ENCODE measurements around the gene ZNRF3. TPM values are rescaled to one million over a fixed set of nuclear protein-coding genes. Genes with fewer than 3 reads are reported as not detected.
"Not testable (repeated sequence)": the region's sequence is repeated elsewhere in the genome, so short reads cannot be mapped to it uniquely, and the experiment has no call there.

The ZNRF3 gene
- total RNA-seq, 1 donor from 2014 or later = 6.4 TPM

DNA sequence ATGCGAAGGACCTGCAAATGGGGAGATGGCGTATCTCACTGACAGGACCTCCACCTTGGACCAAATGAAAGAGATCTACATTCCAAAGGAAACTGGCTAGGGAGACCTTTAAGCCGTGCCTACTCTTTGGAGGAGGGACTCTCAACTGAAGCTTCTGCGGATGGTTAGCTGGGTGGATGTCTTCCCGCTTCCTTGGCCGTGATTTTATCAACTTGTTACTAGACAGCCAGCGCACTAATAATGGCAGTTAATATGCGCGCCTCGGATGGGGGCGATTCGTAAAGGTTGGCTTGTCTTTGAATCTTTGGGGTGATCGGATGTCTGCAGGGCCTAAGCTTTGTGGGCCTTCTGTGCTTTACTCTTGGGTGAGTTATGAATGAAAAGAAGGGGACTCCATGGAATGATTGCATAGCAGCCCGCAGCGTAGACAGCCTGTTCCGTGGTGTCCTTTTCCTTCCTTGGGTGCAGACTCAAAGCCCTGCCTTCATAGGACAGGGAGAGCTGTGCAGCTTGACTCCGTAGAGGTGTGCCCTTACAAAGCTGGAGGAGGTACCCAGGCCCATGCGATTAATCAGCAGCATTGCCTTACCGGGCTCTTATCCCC lies 1.5 kb downstream of the ZNRF3 start:
- no peak for ATAC-seq

DNA sequence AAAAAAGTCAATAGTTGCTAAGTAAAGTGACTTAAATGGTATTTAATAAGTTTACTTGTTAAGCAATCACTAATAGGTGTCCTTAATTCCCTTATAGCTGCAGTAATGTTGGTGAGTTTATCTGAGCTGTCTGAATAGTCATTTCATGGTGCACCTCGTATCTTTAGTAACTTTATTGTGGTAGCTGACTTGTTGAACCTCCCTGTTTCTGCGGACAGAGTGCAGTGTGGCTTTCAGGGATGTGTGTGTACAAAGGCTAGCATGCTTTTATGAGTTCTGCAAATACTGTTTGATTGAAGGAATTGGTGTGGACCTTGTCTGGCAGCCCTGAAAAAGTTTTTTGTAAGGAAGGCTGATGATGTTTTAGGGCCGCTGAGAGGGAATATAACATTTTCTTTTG lies 2.6 kb downstream of the ZNRF3 start:
- no peak for ATAC-seq

DNA sequence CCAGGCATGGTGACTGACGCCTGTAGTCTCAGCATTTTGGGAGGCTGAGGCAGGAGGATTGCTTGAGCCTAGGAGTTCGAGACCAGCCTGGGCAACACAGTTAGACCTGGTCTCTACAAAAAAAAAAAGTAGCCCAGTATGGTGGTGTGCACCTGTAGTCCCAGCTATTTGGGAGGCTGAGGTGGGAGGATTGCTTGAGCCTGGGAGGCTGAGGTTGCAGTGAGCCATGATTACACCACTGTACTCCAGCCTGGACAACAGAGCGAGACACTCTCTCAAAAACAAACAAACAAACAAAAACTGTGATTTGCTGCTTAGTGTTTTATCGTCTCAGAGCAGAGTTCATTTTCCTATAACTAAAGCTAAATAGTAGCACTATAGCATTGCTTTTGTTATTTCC lies 3.3 kb downstream of the ZNRF3 start:
- not testable (repeated sequence) for ATAC-seq

DNA sequence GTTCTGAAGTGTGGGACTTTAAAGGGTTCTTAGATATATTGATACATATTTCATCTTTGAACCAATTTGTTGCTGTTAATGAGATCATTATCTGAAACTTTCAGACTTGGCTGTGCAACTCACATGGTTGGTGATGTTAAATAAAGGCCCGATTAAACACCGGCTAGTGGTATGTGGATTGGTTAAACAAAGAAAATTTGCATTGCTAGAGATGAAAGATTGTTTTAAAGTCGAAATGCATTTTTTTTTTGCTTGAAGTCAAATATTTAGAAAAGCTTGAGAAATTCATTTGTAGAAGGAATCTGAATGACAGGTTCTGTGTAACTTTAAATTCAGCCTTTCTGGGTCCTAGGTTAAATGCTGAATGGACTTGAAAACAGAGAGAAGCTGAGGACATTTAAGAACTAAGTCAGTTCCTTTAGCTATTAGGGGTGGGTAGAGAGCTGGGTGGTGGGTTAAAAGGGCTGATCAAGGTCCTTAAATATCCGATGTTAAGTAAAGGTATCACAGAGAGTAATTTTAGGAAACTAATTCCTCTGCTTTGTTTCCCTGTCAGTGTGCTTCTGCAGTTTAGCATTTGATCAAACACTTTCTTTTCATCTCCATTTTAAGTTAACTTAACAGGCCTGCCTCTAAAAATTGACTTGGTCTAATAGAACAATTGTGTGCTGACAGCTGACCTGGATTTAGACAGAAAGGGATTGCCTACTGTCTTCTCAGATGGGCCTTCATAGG lies 4.5 kb downstream of the ZNRF3 start:
- no peak for ATAC-seq

DNA sequence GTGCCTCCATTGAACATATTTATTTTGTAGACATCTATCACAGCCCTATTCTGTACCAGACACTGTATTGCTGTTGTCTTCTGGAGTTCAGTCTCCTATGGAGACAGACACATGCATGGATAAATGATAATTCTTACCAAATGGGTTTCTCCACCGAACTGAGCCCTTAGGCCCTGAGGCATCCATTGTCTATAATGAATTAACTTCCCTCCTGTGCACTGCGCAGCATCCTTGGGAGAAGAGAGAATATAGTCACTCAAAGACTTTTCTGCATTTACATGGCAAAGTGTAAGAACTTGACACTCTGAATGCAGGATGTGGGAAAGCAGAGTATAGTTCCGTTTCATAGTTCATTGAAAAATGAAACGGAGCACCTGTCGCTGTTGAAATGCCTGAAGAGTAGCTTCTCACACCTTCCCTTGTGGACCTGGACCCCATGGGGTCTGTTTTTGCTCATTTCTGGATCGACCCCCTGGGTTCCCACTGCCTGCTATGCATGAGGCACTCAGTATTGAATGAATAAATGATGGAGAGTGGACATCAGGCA lies 6.2 kb downstream of the ZNRF3 start:
- no peak for ATAC-seq

DNA sequence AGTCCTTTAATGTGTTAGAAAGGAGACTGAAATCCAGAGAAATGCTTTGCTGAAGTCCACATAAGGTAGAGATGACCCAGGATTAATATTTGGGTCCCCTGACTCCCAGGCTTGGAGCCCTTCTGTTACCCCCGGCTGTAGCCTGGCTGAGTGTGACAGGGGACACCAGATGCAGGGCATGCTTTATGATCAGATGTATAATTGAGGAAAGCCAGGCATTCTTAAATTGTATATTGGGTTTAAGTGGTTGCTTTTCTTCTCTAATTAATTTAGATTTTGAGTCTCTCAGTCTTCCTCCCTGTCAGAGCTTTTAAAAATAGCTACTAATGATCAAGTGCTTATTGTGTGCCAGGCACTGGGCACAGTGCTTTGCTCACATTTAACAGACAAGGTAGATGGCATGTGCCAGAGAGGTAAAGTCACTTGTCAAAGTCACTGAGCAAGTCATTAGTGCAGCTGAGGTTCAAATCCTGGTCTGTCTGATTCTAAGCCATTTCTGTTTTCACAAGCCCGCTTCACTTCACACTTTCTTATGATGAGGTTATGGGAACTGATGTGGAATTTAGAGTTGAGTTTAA lies 7.9 kb downstream of the ZNRF3 start:
- no peak for ATAC-seq

DNA sequence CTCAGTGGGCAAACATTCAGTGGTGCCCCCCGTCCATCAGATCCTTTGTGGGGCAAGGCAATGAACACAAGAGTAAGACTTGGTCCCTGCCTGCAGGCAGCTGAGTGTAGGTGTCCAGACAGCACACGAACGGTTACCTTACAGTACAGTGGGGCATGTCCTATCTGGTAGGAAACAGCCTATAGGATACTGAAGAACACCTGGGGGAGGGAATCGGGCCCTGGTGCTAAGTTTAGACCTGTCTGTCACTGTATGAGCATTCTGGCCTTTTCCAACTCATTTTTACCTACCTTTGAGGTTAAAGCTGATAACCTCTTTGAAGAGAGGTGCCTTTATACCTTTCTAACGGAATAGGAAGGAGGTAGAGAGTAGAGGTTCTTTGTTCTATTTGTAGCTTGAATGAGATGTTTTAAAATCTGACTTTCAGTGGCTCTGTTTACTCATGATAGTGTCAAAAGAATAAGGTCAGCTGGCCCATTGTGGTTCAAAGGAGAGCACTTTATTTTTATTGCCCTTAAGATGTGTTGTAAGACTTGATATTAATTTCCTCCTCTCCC lies 8.9 kb downstream of the ZNRF3 start:
- peak; percentile 59 for ATAC-seq

DNA sequence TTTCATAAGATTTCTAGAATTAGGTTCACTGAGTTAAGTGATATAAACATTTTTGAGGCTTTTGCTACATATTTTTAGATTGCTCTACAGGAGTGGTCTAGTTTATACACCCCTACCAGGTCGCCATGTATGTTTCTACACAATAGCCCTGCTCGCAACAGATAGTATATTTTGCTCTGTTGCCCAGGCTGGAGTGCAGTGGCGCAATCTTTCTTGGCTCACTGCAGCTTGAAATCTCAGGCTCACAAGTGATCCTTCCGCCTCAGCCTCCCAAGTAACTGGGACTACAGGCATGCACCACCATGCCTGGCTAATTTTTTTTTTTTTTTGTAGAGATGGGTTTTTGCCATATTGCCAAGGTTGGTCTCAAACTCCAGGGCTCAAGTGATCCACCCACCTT lies 10.4 kb downstream of the ZNRF3 start:
- ATAC-seq = no peak

DNA sequence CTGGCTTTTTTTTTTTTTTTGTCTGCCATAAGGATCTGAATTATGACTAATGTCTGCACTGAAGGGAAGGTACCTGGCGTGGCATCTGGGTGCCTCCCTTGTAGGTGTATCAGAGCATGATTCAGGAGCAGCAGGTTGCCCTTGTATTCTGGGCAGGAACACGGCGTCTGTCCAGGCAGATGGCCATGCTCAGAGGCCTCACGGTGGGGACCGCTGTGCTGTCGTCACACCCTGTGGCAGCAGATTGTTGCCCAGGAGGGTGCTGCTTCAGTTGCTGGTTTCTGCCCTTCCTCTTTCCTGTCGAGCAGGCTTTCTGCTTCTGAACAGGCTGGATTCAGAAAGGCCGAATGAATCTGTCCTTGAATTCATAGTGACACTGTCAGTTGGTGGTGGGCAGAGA lies 11.0 kb downstream of the ZNRF3 start:
- peak; percentile 97 for ATAC-seq

DNA sequence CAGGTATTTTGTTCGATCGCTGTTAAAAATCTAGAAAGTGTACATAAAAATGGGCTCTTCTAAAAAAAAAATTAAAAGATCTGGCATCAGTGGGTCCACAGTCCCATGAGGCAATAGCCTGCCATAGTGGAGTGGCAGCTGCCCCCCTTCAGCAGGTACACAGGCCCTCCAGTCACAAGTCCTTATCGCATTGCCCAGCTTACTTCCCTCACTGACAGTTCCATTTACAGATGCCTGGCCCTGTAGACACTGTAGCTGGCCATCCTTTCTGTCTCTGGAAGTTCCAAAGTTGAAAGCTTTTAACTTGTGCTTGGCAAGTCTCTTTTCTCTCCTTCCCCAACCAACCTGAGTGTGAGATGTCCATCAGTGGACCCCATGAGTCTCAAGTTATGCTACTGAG lies 11.4 kb downstream of the ZNRF3 start:
- no peak for ATAC-seq

DNA sequence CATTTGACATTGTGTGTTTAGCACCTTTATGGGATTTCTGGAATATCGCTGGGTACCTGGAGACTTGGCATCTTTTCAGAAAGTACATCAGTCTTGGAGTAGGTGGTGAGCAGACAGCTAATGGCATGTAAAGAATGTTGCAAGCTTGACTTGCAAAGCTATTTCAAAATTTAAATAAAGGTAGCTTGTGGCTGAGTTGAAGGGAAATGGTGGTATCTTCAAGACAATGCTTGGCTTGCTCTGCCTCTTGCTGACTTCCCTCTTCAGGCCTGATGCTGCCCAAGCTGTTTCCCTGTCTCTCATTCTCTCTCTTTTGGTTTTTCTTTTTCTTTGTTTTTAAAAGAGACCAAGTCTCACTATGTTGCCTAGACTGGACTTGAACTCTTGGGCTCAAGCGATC lies 13.2 kb downstream of the ZNRF3 start:
- no peak for ATAC-seq

DNA sequence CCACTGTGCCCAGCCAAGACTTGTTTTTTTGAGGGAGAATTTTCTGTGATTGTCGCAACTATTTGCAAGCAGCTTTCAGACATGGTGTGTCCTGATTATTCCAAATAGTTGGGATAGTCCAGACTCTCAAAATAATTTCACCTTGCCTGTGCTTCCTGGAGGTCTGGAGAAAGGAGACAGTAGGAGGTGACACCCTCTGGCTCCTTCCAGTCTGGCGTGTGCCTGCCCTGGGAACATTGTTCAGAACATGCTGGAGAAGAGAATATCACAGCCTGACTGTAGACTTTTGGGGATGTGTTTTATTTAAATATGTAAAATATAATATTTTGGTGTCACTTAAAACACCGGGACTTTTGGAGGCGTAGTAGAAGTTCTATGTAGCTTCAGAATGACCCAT lies 14.9 kb downstream of the ZNRF3 start:
- ATAC-seq = no peak

DNA sequence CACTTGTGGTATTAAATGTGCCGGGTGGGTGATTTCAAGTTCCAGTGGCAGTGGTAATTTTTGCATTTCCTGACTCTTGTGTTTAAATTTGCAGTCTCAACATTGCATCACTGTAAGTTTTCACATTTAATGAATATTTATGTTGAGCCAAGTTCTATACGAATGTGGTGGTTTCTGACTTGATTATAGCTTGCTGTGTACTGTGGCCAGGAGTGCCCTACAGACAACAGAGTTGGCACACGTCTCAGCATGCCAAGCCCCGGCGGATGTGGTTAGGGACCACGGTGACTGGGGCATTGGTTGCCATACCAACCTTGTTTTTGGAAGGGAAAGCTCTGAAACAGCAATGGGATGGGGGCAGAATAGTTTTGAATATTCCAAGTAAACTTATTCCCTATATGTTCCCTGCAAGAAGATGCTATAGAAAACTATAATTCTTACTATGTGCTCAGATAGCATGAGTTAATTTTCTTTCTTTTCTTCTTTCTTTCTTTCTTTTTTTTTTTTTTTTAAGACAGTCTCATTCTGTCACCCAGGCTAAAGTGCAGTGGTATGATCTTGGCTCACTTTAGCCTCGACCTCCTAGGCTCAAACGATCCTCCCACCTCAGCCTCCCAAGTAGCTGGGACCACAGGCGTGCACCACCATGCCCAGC lies 16.0 kb downstream of the ZNRF3 start:
- no peak for ATAC-seq

DNA sequence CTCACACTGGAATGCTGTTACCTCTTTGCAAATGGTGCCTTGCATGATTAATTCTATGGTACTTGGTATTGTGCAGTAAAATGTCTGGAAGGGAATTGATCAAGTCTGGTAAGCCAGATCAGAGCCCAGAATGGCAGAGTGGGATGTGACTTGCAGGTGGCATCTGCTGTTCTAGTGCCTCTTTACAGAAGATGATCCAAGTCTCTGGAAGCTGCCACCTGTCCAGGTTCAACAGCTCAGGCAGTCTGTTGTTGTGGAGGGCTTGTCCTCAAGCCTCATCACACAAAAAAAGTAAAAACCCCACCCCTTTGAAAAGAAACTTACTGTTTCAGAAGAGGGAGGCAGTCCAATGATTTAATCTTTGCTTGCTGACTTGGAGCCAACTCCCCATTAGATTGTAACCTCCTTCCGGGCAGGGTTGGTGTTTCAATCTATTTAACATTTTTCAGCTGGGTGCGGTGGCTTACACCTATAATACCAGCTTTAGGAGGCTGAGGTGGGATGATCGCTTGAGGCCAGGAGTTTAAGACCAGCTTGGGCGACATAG lies 17.1 kb downstream of the ZNRF3 start:
- no peak for ATAC-seq

DNA sequence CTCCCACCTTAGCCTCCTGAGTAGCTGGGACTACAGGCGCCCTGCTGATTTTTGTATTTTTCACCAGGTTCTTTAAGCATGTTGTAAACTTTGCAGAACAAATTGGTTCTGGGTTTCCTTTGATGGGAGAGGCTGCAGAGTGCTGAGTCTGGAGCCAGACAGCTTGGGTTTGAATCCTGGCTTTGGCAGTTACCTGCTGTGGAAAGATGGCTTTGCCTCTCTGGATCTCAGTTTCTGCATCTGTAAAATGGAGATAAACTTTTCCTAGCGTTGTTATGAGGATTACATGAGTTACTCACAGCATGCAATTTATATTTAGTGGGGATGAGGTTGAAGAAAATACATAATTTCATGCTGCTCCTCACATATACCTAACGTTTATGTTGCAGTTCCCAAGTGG lies 19.1 kb downstream of the ZNRF3 start:
- ATAC-seq = no peak

DNA sequence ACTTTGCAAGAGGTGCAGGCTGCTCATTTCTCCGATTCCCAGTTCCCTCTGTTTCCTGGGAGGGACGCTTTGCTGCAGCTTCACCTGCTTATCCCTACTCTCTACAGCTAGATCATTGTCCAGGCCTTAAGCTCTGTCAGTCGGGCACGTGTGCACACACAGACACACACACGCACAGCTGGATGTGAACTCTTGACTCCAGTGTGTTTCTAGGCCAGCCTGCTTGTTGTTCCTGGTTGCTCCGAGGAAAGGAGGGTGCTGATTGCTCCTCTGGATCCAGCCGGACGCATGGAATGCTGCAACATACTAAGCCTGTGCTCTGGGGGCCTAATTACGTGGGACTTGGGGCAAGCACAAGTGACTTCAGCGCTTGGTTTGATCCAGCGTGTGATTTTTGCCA lies 19.7 kb downstream of the ZNRF3 start:
- ATAC-seq = peak; percentile 69

DNA sequence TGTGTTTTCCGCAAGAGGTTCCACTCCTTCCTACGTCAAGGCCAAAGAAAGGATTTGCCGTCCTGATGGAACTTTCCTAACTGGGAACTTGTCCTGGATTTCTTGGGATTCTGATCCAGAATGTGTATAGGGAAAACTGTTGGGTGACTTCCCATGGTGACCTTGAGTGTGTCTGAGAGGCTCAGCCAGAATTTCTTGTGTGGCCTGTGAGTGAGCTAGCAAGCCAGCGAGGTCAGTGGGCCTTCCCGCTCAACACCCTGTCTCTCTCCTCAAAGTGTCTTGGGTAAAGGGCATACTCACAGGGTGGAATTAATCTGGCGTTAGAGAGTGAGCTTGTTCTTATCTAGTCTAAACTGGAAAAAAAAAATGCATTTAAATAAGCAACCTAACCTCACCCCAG lies 20.4 kb downstream of the ZNRF3 start:
- ATAC-seq = peak; percentile 30

DNA sequence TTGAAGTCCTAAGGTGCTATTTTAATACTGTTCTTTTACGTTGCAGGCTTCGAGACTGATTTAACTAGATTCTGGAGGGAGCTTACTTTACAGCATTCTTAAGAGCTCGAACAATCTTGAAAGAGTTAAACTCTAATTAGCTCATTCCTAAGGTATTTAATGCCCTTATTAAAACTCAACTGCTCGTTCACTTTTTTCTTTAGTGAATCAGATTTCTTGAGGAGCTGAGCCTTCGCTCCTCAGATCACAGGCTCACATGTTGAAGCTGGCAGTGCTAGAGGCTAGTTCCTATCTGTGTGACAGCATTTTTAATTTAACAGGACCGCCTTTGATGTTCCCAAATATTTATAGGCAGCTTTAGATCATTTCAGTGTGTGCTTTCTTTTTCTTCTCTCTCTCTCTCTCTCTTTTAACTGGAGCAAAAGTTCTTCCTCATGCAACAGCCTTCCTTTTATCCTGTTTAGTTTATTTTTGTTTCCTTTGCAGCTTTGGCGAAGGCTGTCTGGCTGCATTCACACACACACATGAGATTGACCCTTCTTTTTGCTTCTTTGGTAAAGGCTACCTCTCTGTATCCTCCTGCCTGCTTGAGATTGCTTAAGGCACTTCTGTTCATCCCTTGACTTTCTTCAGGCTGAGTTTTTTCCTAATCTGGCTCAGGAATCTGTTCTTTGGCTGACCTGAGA lies 21.0 kb downstream of the ZNRF3 start:
- ATAC-seq = peak; percentile 56

DNA sequence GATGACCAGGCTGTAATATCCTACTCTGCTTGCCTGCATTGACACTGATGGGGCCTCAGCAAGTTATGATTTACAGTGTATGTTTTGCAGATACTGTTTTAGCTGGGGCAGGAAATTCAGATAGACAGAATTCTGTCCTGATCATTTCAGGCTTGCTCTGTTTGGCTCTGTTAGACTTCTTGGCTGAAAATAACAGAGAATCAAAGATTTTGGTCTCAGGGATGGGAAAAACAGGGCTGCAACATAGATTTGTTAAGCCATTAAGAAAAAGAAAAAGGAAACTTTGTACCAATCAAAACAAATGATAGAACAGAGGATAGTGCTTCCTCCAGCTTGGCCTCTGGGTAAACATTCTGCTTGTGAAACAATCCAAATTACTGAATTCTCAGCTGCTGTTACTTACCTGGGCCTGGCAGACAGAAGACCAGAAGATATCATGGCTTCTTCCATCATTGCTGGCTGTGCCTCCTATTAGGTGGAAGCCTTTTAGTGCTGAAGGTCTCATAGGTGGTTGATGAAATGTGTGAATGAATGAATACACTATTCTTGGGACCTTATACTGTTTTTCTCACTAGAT lies 22.0 kb downstream of the ZNRF3 start:
- no peak for ATAC-seq

DNA sequence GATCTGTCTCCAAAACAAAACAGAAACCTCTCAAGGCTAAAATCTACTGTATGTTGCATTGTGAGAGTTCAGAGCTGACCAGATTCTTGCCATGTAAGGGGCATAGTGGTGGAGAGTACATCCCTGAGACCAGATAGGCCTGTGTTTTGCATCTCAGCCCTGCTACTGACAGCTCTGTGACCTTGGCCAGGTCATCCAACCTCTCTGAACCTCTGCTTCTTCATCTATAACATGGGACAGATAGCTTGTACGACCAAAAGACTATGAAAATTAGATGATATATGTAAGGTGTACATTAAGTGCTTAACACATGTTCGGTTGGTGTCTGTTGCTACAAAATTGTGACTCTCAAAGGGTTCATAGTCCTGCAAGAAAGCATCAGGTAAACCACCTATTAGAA lies 22.9 kb downstream of the ZNRF3 start:
- ATAC-seq = no peak

DNA sequence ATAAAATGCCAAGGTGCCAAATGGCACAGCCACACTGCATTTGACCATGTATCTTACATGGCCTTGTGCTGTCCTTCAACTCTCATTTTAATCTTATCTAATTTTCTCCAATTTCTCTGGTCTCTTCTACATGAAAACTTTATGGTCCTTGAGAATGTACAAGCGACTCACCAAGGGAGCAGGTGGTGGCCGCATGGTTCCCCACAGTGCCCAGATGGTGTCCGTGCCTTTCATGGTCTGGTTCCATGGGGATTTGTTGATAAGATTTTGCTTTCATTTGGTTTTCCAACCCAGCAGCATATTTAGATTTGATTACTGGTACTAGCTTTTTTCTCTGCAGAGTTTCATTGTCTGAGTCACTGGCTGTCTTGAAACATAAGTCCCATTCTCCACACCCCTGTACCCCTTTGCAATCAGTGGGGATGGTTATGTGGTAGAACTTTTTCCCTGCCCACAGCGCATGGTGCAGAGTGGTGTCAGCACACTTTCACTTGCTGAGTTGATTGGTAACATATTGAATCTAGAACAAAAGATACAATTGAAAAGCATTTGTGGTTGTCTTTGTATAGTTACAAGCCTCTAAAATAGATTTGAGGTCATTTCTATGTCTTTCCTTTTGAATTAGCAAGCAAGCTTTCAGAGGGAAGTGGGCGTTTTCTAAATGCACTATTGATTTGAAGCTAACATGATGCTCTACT lies 24.1 kb downstream of the ZNRF3 start:
- ATAC-seq = no peak

Data from esophagus mucosa (tissue), 1 donor.